NCI-H226 (cell line): ENCODE results near the gene MSANTD7.
A peak's percentile ranks its signal among the peaks of the same experiment; 100 is the strongest.
"Not testable (repeated sequence)": the region's sequence is repeated elsewhere in the genome, so short reads cannot be mapped to it uniquely, and the experiment has no call there.

Source experiments
- DNase-seq: peaks from one replicate; pipeline ENCODE4 v3.0.0-alpha.2; 2015

Gene MSANTD7, protein sequence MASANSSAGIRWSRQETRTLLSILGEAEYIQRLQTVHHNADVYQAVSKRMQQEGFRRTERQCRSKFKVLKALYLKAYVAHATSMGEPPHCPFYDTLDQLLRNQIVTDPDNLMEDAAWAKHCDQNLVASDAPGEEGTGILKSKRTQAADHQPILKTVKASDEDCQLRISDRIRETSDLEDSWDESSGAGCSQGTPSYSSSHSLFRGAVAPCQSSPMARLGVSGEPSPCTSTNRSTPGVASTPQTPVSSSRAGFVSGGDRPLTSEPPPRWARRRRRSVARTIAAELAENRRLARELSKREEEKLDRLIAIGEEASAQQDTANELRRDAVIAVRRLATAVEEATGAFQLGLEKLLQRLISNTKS

DNA sequence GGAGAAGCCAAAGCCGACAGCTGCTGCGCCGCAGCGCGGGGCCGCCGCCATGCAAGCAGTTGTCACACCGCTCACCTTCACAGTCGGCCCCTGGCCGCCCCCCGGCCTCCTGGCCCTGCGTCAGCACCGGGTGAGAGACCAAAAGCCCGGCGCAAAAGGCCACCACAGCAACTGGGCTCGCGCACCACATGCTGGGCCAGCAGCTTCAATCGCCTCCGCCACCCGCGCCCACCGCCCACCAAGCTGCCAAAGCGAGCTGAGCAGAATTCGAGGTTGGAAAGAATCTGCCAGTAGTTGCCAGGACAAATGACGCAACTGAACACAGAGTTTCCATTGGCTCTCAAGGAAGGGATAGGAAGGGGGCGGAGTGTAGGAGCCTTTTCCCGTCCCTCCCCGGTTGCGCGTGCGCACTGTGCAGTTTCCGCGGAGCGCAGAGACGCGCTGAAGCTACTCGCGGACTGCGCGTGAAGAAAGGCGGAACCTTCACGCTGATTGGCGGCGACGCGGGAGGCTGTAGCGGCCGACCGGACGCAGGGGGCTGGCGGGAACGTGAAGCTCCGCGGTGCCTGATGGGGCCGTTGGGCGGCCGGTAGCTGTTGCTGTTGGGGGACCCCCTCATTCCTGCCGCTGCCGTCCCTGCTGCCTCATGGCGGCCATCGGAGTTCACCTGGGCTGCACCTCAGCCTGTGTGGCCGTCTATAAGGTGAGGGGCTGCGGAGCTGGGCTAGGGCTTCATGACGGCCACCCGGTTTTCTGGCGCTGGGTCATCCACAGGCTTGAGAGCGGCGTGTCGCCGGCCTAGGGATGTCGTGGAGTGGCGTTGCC, at the start of gene MSANTD7, which contains the start of the genes CDNF and HSPA14:
Gene MSANTD7 (plus strand): TSS at position 550 of the 825 bp plus-strand sequence. CDS start 3,979 bp downstream, outside the sequence.
Gene CDNF (minus strand): TSS at position 281 of the 825 bp plus-strand sequence. CDS start 91 bp downstream, at position 190.
Gene HSPA14 (plus strand): TSS at position 550 of the 825 bp plus-strand sequence. CDS start 97 bp downstream, at position 647.
- peak; percentile 99 for DNase-seq

DNA sequence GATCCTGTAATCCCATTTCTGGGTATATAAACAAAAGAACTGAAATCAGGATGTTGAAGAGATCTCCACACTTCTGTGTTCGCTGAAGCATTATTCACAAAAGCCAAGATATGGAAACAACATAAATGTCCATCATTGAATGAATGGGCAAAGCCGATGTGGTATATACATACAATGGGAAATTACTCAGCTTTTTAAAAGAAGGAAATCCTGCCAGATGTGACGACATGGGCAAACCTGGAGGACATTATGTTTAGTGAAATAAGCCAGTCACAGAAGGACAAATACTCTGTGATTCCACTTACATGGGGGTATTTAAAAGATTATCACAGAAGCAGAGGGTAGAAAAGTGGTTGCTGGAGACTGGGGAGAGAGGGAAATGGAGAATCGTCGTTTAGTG, 39.5 kb upstream of the MSANTD7 start:
- no peak for DNase-seq

DNA sequence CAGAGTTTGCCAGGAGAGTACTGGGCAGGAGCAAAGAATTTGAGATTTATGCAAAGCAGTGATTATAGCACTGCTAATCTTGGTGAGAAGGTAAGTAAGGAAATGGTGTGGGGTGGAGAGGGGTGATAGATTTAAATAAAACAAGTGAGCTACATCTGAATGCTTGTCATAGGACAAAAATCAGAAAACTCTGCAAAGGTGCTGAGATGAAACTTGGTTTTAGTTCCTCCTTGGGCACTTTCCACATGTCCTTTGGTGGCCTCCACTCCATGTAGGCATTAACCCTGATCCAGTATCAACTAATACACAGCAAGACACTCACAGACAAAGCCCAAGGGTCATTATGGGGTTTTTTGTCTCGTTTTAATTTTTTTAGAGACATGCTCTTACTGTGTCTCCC, 37.7 kb upstream of the MSANTD7 start:
- no peak for DNase-seq

DNA sequence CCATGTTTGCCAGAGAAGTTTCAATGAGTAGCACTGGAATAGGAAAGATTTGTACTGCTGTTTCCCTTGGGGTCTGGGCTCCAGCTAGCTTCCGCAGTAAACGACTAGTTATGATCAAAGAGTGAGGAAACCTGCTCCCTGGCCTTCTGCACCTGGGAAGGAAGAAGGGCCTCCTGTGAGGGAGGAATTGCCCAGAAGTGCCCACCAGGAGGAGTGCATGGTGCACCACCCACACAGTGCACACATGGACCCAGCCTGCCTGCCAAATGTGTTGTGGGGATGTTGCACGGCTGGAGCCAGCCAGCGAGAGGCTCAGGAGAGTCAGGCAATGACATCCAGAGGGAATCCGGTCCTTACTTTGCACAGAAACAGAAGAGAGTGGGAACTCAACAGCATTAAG, 36.4 kb upstream of the MSANTD7 start:
- DNase-seq: peak; percentile 10

DNA sequence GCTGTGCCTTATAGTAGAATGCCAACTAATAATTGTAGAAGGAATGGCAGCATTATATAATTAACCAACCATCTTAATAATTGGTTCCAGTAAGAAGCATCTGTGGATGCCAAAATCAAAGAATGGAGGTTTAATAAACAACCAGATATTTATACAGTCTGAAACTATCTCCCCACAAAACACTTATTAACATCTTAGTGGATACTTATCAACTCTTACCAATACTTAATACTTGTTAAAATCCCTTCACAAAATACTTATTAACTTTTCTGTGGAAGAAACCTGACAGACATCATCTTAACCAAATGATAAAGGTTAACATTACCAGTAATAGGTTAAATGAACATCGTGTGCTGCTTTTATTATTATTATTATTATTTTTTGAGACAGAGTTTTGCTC, 34.3 kb upstream of the MSANTD7 start:
- no peak for DNase-seq

DNA sequence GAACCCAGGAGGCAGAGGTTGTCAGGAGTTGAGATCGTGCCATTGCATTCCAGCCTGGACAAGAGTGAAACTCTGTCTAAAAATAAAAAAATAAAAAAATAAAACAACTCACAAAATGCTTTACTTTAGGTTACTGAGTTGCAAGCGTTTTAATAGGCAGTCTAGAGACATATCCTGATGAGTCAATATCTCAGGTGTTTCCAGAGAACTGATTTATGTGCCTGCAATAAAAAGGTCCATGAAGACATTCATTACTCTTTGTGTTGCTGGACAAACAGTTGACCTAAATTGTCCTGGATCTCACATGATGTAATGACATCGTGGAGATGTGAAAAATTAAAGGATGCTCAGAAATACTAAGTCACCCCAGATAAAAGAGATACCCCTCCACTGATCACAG, 31.8 kb upstream of the MSANTD7 start:
- no peak for DNase-seq

DNA sequence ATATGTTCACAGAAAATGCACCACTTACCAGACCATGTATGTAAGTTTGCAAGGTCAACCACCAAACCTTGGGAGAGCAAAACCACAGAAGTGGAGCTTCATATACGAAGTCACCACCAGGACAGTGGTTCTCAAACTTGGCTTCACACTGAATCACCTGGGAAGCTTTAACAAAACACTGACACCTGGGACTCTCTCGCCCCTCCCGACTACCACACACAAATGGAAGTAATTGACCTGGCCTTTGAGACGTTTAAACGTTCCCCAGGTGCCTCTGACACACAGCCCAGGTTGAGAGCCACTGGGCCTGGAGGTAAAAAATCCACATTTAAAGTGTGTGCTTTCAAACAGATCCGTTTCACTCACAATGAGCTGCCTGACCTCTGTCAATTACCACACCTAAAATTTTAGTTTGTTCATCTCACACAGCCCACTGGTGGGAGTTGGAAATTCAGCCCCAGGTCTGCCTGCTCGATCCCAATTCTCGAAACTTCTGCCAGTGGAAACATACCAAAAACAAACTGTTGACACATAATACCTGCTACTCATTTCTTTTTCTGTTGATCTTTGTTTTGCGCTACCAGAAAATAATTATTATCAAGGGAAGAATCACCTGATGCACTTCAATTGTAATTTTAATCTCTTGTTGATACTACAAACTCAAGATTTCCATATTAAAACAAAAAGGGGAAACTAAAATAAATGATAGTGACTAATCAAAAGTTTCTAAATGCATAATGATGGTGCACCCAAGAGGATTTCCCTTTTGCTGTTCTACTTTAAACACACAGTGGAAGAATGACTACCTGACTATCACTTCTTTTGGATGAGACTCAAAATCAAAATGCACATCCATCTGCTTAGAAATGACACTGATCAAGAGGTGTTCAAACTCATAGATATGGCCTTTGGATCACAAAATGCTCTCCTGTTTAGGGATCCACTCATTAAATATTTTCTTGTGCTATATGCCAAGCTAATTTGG, 26.8 kb upstream of the MSANTD7 start:
- DNase-seq: no peak

DNA sequence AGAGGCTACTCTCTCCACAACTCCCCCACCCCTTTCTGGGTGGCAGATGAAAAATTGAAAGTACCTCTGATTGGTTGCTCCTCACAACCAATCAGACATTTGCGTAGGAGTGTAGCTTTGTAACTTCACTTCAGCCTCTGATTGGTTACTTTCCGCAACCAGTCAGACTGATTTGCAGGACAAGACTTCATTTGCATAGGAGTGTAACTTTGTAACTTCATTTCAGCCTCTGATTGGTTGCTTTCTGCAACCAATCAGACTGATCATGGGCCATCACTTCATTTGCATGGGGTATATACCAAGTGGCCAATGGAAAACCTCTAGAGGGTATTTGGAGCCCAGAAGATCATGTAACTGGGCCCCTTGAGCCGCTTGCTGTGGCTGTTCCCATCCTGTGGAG, 25.8 kb upstream of the MSANTD7 start:
- peak; percentile 15 for DNase-seq

DNA sequence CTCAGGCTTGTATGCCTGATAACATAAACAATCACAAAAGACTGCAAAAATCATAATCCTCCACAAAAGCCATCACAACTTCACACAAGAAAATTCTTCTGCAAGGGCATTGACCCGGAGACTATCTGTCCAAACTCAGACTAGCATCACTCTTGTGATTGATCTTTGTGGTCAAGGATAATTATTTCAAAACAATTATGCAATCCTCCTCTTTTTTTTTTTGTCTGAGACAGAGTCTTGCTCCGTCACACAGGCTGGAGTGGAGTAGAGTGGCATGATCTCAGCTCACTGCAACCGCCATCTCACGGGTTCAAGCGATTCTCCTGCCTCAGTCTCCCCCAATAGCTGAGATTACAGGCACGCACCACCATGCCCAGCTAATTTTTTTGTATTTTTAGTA, 22.4 kb upstream of the MSANTD7 start:
- DNase-seq: no peak

DNA sequence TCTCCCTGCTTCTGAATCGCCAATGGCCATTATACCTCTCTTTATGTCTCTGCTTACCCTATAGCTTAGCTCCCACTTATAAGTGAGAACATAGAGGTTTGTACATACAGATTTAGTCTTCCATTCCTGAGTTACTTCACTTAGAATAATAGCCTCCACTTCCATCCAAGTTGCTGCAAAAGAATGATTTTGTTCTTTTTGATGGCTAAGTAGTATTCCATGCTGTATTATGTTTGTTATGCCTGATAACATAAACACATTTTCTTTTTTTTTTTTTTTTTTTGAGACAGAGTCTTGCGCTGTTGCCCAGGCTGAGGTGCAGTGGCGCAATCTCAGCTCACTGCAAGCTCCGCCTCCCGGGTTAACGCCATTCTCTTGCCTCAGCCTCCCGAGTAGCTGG, 21.4 kb upstream of the MSANTD7 start:
- DNase-seq: not testable (repeated sequence)

DNA sequence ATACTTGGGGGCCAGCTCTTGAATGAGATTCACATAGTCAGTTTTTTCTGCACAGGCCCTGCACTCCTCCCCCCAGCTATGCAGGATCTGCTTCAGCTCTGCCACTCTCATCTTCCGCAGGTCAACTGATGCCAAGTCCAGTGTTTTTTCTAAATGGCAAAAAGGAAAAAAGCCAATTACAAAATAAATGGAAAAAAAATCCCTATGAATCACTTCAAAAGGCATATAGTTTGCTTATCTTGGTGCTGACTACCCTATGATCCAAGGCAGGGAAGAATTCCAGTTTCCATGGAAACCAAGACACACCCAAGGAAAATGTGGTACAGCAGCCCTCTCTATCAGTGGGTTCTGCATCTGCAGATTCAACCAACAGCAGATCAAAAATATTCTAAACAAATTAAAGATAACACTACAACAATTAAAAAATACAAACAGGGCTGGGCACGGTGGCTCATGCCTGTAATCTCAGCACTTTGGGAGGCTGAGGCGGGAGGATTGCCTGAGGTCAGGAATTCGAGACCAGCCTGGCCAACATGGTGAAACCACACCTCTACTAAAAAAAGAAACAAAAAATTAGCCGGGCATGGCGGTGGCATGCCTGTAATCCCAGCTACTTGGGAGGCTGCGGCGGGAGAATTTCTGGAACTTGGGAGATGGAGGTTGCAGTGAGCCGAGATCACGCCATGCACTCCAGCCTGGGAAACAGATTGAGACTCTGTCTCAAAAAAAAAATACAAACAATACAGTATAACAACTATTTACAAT, 17.9 kb upstream of the MSANTD7 start:
- DNase-seq: peak; percentile 94

DNA sequence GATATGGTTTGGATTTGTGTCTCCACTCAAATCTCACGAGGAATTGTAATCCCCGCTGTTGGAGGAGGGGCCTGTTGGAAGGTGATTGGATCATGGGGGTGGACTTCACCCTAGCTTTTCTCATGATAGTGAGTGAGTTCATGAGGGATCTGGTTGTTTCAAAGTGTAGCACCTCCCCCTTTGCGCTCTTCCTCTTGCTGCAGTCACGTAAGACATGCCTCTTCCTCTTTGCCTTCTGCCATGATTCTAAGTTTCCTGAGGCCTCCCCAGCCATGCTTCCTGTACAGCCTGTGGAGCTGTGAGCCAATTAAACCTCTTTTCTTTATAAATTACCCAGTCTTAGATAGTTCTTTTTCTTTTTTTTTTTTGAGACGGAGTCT, 17.3 kb upstream of the MSANTD7 start:
- peak; percentile 83 for DNase-seq

DNA sequence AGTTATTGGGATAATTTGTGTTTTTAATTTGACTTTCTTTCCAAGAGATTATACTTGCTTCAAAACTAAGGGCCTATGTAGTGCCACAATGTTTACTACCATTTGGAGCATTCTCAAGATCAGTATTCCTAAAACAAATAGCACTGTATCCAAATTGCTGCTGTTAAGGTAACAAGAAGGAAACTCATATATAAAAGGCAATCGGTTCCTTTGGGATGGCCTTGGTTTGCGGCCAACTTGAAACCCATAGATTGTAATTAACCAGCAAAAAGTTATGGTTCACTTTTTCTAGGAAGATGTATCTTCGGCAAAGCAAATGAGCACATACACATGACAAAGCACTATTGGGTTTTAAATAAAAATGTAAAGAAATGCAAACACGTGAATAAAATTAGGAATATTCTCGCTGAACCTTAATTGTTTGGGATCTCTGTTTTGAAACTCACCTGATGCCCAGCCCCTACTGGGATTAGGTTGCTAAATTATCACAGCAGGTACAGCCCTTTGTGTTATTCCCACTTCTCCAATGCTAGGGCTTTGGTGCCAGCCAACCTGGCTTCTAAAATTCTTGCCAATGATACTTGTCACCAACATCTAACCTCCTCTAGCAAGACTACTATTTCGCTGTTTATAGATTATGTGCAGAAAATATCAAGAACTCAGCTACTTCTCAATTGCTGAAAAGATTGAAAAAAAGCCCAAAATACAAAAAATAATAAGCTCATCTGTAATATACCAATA, 16.3 kb upstream of the MSANTD7 start:
- no peak for DNase-seq

DNA sequence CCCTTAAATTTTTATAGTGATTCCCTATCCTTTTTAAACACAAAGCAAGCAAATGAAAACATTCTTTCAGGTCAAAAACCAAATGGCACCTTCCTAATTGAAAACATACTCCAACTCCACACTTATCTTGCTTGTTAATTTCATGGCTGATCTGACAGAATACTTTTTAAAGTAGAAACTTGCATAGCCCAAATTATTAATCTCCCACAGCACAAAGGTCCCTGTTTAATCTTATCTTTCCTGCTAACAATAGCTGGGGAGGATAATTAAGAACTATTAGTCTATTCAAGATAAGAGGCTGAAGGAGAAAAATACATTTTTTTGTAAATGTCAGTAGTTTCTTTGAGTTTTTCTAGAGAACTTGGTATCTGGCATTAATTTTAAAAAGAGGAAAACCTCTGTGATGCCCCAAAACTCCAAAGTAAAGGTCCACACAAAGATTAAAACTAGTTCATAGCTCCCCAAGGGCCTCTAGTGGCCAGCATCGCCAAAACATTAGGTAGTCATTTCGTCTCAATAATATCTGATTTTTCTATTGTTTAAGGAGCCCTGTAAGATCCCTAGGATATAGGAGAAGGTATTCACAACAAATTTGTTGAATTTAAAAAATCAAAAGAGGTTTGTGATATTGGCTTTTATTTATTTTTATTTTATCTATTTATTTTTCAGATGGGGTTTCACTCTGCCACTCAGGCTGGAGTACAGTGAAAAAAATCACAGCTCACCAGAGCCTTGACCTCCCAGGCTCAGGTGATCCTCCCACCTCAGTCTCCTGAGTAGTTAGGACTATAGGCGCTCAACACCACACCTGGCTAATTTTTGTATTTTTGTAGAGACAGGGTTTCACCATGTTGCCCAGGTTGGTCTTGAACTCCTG, 15.0 kb upstream of the MSANTD7 start:
- peak; percentile 40 for DNase-seq

DNA sequence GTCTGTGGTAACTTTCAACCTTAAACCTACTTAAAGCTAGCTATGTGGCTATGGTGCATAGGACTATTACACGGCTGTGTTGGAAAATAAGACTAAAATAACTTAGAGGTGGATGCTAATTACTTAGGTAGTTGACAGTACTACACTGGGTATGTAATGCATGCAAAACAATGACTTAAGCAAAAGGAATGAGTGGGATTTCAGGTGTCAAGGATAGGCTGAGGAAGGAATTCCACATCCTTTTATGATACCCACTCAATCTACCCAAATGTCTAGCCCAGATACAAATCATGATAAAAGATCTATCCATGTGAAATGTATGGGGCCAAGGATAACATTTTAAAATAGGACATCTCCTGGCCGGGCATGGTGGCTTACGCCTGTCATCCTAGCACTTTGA, 14.1 kb upstream of the MSANTD7 start:
- peak; percentile 14 for DNase-seq

DNA sequence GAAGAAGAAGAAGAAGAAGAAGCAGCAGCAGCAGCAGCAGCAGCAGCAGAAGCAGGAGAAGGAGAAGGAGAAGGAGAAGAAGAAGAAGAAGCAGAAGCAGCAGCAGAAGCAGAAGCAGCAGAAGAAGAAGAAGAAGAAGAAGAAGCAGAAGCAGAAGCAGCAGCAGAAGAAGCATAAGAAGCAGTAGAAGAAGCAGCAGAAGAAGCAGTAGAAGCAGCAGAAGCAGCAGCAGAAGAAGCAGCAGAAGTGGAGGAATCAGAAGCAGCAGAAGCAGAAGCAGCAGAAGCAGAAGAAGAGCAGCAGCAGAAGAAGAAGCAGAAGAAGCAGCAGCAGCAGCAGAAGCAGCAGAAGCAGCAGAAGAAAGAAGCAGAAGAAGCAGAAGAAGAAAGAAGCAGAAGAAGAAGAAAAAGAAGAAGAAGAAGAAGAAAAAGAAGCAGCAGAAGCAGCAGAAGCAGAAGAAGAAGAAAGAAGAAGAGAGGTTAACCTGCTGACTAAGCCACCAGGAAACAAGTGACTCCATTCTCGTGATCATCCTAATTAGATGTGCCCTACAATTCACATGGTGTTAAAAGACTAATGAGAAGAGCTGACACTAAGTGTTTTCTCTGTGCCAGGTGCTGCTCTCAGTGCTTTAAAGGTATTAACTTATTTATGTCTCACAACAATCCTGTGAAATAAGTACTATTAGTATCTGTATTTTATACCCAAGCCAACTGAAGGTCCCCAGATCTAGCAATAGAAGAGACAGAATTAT, 11.9 kb upstream of the MSANTD7 start:
- DNase-seq: no peak

DNA sequence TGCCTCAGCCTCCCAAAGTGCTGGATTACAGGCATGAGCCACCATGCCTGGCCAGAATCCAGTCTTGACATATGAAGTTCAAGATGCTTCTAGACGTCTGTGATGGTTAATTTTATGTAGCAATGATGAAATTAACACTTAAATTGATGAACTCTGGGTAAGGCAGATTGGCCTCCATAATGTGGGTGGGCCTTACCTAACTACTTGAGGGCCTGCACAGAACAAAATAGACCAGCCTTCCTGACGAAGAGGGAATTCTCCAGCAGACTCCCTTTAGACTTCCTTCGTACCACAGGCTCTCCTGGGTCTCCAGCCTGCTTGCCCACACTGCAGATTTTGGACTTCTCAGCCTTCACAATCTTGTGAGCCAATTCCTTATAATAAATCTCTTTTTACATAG, 5.0 kb upstream of the MSANTD7 start:
- DNase-seq: no peak

DNA sequence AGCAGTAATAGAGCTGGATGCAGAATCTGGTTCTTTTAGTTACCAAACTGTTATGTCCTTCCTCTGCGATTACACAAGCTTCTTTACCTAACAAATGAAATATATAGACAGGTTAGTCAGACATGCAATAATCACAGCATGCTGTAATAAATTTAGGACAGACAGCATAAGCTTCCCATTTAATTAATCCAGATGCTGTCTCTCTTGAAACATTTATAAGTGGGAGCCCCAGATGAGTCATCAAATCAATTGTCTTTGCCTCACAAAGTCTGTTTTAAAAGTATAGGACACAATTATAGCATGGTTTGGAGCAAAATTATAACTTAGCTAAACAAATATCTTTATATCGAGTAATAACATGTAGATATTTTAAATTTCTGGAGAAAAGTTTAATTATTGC, 1.9 kb upstream of the MSANTD7 start:
- DNase-seq: no peak

DNA sequence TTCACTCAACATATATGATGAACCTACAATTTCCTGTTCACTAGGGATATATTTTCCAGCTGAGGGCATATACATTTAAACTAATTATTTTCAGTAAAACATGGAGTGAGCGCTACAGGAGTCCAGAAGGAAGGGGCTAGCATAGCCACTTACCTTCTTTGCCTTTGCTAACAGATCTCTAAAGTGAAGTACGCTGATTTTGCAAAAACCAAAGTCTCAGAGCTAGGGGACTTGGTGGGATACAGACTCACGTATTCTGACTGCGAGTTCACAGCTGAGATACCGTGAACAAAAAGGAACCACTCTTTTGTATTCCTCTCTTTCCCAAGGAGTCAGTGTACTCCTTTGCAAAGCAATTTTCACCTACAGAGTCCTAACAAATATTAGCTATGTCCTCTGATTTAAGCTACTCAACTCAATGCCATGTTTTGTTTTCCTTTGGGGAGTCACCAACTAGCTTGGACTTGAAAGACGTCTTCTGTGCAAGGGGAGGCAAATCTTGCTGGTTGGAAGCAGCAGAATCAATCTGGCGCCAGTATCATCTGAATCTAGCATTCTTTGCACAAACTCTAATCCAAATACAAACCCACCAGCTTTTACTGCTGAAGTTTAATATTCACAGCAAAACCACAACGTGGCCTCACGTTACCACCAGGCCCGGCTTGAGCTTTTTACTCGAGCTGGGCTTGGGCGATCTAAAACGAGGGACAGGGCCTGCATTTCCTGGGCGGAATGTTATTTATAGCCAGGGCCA, 926 bp upstream of the MSANTD7 start:
- no peak for DNase-seq
